PFSK-1 (cell line): ENCODE data around the gene OXLD1.

Experiments
- FOXP2 ChIP-seq: optimal IDR thresholded peaks from 2 replicates; pipeline ENCODE3; 2011; ENCODE audit warnings: borderline replicate concordance, control low read depth, inconsistent platforms; ENCODE audit not compliant: insufficient read depth; ENCODE audit errors: extremely low read length, extremely low read depth
- POLR2AphosphoS5 ChIP-seq: IDR thresholded peaks from 2 replicates; pipeline ENCODE4 v1.6.1; 2012; ENCODE audit warnings: low read depth, mild to moderate bottlenecking, control low read depth, low read length, moderate library complexity
- REST ChIP-seq, 2 experiments: IDR thresholded peaks; 2 replicates each; pipeline versions ENCODE4 v1.6.1 to v1.8.0; 2011 to 2012; ENCODE audit warnings: low read depth in 2 of 2, low read length in 2 of 2, control low read depth in 1 of 2, inconsistent platforms in 1 of 2, mild to moderate bottlenecking in 1 of 2, moderate library complexity in 1 of 2; ENCODE audit not compliant: insufficient read depth in 1 of 2
- SIN3A ChIP-seq: IDR thresholded peaks from 2 replicates; pipeline ENCODE4 v1.6.1; 2012; ENCODE audit warnings: mild to moderate bottlenecking, low read length, moderate library complexity, borderline replicate concordance; ENCODE audit not compliant: insufficient read depth
- TAF1 ChIP-seq: IDR thresholded peaks from 2 replicates; pipeline ENCODE4 v1.6.1; 2012; ENCODE audit warnings: low read length, control low read depth, borderline replicate concordance; ENCODE audit not compliant: insufficient read depth

The OXLD1 gene

GRCh38 chr17:81681672-81682071 is 15.3 kb upstream of the OXLD1 start:
- TF ChIP-seq POLR2AphosphoS5 (no peak), TAF1 (no peak), REST (IDR thresholded peaks at IDR 0.05; ENCODE audit: insufficient read depth in 1 of 2, low read depth in 2 of 2, low read length in 2 of 2) (no peak), FOXP2 (no peak), SIN3A (no peak)

- no peak for TF ChIP-seq TAF1
- no peak for TF ChIP-seq FOXP2
- no peak for TF ChIP-seq SIN3A
- no peak for TF ChIP-seq REST (IDR thresholded peaks at IDR 0.05; ENCODE audit: insufficient read depth in 1 of 2, low read depth in 2 of 2, low read length in 2 of 2)
- TF ChIP-seq POLR2AphosphoS5: no peak
Measured at GRCh38 chr17:81680150-81680549, 13.7 kb upstream of the OXLD1 start.

- TF ChIP-seq POLR2AphosphoS5 (no peak), TAF1 (no peak), SIN3A (no peak), FOXP2 (no peak), REST (IDR thresholded peaks at IDR 0.05; ENCODE audit: insufficient read depth in 1 of 2, low read depth in 2 of 2, low read length in 2 of 2) (no peak)
Measured at GRCh38 chr17:81676906-81677305, 10.5 kb upstream of the OXLD1 start.

- no peak for TF ChIP-seq POLR2AphosphoS5
- TF ChIP-seq SIN3A: no peak
- no peak for TF ChIP-seq REST (IDR thresholded peaks at IDR 0.05; ENCODE audit: insufficient read depth in 1 of 2, low read depth in 2 of 2, low read length in 2 of 2)
- no peak for TF ChIP-seq FOXP2
- TF ChIP-seq TAF1: no peak
Measured at GRCh38 chr17:81673561-81674258, 7.3 kb upstream of the OXLD1 start.
